ENCODE results near the gene ZC3HAV1L.

ZC3HAV1L gene

DNA sequence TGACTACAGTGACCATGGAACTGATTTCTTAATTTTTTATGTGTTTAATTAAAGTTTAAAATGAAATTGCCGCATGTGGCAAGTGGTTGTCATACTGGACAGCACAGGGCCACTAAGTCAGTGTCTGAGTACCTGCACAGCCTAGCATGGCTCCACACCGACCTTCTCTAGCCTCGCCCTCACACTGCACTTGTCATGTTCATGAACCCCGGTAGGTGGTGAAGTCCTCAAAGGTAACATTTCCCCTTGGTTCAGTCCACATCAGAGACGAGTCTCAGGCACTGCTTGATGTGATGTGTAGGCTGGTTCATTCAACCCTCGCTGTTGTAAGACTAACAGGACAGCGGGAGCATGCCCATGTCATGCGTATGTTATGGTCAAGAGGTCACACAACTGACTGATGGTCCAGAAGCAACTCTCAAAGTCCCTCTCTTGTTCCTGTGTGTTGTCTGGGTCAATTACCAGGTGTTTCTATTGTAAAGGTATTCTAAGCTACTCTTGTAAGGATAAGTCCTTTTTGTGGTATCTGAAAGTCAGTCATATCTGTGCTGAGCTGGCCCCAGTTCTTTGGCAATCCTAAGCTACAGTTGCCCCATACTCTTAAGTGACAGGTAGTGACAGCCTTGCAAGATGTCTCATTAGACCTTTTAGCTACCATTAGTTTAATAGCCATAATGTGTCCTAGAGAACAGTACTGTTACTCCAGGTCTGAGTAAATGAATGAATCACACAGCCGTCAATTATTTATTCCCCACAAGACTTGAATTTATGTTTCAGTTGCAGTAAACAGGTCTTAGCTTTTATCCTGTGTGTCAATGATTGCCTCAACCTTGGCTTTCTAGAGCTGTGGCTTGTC, 32.9 kb upstream of the ZC3HAV1L start:
- H3K4me3 ChIP-seq (ENCODE audit: low read length), result no peak overlapping the region
- DNase-seq, result no peak
- no peak overlapping the region for H3K27ac ChIP-seq (ENCODE audit: low read length)
- no peak overlapping the region for H2AFZ ChIP-seq (ENCODE audit: low read length)
- H3F3A ChIP-seq (ENCODE audit: insufficient read depth, low read length), result peaks cover 10% of the 10 kb centered on the region
- H3K36me3 ChIP-seq (replicated peaks; ENCODE audit: insufficient read depth, low read length), result peaks cover 25% of the 10 kb centered on the region
- peaks cover 7% of the 10 kb centered on the region for H3K4me1 ChIP-seq (ENCODE audit: low read length)
- TF ChIP-seq, protein P1, sequence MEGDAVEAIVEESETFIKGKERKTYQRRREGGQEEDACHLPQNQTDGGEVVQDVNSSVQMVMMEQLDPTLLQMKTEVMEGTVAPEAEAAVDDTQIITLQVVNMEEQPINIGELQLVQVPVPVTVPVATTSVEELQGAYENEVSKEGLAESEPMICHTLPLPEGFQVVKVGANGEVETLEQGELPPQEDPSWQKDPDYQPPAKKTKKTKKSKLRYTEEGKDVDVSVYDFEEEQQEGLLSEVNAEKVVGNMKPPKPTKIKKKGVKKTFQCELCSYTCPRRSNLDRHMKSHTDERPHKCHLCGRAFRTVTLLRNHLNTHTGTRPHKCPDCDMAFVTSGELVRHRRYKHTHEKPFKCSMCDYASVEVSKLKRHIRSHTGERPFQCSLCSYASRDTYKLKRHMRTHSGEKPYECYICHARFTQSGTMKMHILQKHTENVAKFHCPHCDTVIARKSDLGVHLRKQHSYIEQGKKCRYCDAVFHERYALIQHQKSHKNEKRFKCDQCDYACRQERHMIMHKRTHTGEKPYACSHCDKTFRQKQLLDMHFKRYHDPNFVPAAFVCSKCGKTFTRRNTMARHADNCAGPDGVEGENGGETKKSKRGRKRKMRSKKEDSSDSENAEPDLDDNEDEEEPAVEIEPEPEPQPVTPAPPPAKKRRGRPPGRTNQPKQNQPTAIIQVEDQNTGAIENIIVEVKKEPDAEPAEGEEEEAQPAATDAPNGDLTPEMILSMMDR (IDR thresholded peaks at IDR 0.05; ENCODE audit: low read length), result no peak
- no peak for TF ChIP-seq EZH2 (optimal IDR thresholded peaks at IDR 0.05; ENCODE audit: low read depth, low read length)
- TF ChIP-seq EZH2phosphoT487 (IDR thresholded peaks at IDR 0.05; ENCODE audit: low read length), result no peak
- no peaks in the 10 kb centered on the region for H3K9me3 ChIP-seq (replicated peaks; ENCODE audit: insufficient read depth, low read length)
- H3K4me2 ChIP-seq (ENCODE audit: low read depth, low read length), result no peak overlapping the region
- H3K9me2 ChIP-seq (replicated peaks; ENCODE audit: insufficient read depth, low read length), result no peaks in the 10 kb centered on the region
- no peaks in the 10 kb centered on the region for H4K20me1 ChIP-seq (ENCODE audit: insufficient read depth, low read length)
- no peaks in the 10 kb centered on the region for H3K27me3 ChIP-seq (replicated peaks; ENCODE audit: insufficient read depth, low read length)
- no peak overlapping the region for H3K9ac ChIP-seq (ENCODE audit: low read length)
- H3K79me2 ChIP-seq (ENCODE audit: low read length), result peaks cover 69% of the 10 kb centered on the region

DNA sequence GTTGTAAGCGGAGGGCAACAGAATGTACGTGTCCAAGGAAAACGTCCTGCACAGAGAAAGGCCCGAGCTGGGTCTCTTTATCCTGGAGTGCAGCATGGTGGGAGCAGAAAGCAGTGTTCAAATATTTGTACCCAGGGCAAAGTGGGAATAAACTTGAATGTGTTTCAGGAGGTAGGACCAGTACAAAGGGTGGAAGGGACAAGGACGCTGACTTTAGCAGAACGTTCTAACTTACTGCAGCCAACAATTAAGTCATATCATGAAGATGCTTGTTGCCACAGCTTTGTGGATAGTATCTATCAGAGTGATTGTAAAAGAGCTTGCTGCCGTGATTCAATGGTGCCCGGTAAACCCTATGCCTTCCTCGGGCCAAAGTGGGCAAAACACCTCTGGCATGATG, 30.5 kb upstream of the ZC3HAV1L start:
- H3K4me1 ChIP-seq (ENCODE audit: low read length), result no peaks in the 10 kb centered on the region
- no peak overlapping the region for H2AFZ ChIP-seq (ENCODE audit: low read length)
- no peaks in the 10 kb centered on the region for H4K20me1 ChIP-seq (ENCODE audit: insufficient read depth, low read length)
- H3K9me3 ChIP-seq (replicated peaks; ENCODE audit: insufficient read depth, low read length), result no peaks in the 10 kb centered on the region
- H3K79me2 ChIP-seq (ENCODE audit: low read length), result peaks cover 68% of the 10 kb centered on the region
- H3F3A ChIP-seq (ENCODE audit: insufficient read depth, low read length), result 0 out of 2 replicates have a peak, but pooled peaks cover 4% of the 10 kb centered on the region
- no peak for DNase-seq
- H3K9ac ChIP-seq (ENCODE audit: low read length), result no peak overlapping the region
- no peak overlapping the region for H3K4me3 ChIP-seq (ENCODE audit: low read length)
- TF ChIP-seq, protein P1 (IDR thresholded peaks at IDR 0.05; ENCODE audit: low read length), result no peak
- no peak for TF ChIP-seq EZH2 (optimal IDR thresholded peaks at IDR 0.05; ENCODE audit: low read depth, low read length)
- no peak for TF ChIP-seq EZH2phosphoT487 (IDR thresholded peaks at IDR 0.05; ENCODE audit: low read length)
- no peak overlapping the region for H3K27ac ChIP-seq (ENCODE audit: low read length)
- peaks cover 17% of the 10 kb centered on the region for H3K36me3 ChIP-seq (replicated peaks; ENCODE audit: insufficient read depth, low read length)
- no peaks in the 10 kb centered on the region for H3K27me3 ChIP-seq (replicated peaks; ENCODE audit: insufficient read depth, low read length)
- H3K4me2 ChIP-seq (ENCODE audit: low read depth, low read length), result no peak overlapping the region
- H3K9me2 ChIP-seq (replicated peaks; ENCODE audit: insufficient read depth, low read length), result no peaks in the 10 kb centered on the region

DNA sequence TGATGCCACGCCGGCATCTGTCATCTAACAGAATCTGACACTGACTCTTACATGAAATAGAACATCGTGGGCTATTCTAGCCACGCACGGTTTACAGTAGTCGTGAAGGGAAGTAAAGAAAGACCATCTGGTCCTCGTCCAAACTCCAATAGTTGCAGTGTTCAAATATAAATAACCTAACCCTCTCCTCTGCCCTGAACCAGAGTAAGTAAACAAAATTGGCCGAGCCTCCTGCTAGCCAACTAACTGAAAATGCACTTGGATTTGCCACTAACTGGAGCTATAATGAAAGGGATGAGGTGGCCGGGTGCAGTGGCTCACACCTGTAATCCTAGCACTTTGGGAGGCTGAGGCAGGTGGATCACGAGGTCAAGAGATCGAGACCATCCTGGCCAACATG, 29.5 kb upstream of the ZC3HAV1L start:
- no peak overlapping the region for H2AFZ ChIP-seq (ENCODE audit: low read length)
- peaks cover 69% of the 10 kb centered on the region for H3K79me2 ChIP-seq (ENCODE audit: low read length)
- 0 out of 2 replicates have a peak, but pooled peaks cover 4% of the 10 kb centered on the region for H3F3A ChIP-seq (ENCODE audit: insufficient read depth, low read length)
- TF ChIP-seq EZH2 (optimal IDR thresholded peaks at IDR 0.05; ENCODE audit: low read depth, low read length), result no peak
- TF ChIP-seq, protein P1 (IDR thresholded peaks at IDR 0.05; ENCODE audit: low read length), result no peak
- no peak for TF ChIP-seq EZH2phosphoT487 (IDR thresholded peaks at IDR 0.05; ENCODE audit: low read length)
- no peak overlapping the region for H3K9ac ChIP-seq (ENCODE audit: low read length)
- no peaks in the 10 kb centered on the region for H4K20me1 ChIP-seq (ENCODE audit: insufficient read depth, low read length)
- H3K9me2 ChIP-seq (replicated peaks; ENCODE audit: insufficient read depth, low read length), result no peaks in the 10 kb centered on the region
- H3K27me3 ChIP-seq (replicated peaks; ENCODE audit: insufficient read depth, low read length), result no peaks in the 10 kb centered on the region
- H3K4me3 ChIP-seq (ENCODE audit: low read length), result no peak overlapping the region
- no peak for DNase-seq
- H3K36me3 ChIP-seq (replicated peaks; ENCODE audit: insufficient read depth, low read length), result peaks cover 17% of the 10 kb centered on the region
- no peaks in the 10 kb centered on the region for H3K4me1 ChIP-seq (ENCODE audit: low read length)
- H3K27ac ChIP-seq (ENCODE audit: low read length), result no peak overlapping the region
- H3K4me2 ChIP-seq (ENCODE audit: low read depth, low read length), result no peak overlapping the region
- no peaks in the 10 kb centered on the region for H3K9me3 ChIP-seq (replicated peaks; ENCODE audit: insufficient read depth, low read length)

Measured in MM.1S (cell line).